ENCODE results near the gene NXPH4.

DNA sequence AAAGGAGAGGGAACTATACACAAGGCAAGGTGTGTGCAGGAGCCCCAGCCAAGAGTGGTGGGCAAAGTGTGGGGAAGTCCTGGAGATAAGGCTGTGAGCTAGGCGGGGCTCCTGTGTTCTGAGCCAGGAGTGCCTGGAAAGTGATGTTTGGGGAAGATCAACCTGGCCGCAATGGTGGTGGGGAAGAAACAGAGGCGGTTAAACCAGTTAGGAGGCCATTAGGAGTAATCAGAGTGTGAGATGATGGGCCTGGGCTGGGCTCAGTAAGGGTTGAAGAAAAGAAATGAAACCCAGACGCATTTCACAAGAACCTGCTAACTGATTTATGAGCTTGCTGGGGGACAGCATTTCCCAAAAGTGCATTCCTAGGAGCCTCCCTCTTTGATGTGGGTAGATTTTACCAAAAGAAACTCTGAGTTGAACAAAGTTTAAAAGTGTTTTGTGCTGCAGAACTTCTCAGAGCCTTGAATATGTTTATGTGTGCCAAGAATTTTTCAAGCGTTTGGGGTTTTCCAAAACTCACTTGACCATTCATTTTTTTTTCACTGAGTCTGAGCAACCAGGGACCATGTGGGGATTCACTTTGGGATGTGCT, 34.9 kb upstream of the NXPH4 start:
- no peak for TF ChIP-seq CTCF (IDR thresholded peaks at IDR 0.05)
- TF ChIP-seq ZFX (IDR thresholded peaks at IDR 0.05; ENCODE audit: borderline replicate concordance) = no peak
